Central memory CD4-positive, alpha-beta T cell (primary cell): ENCODE data around the gene ING5.
"Not testable (repeated sequence)": the region's sequence is repeated elsewhere in the genome, so short reads cannot be mapped to it uniquely, and the experiment has no call there.

Source experiments
- DNase-seq: peaks from one replicate; pipeline ENCODE4 v3.0.0; 2022
- total RNA-seq, 3 experiments: gene quantifications; one replicate each; lab custom pipeline; 2026; lab: John Stamatoyannopoulos, UW

ING5 gene
- total RNA-seq, result 87.0 to 127 (median 91.1) reads per million in 3 experiments

- DNase-seq, result peak; percentile 93
Measured at GRCh38 chr2:241701399-241702154, at the start of gene ING5. Gene ING5 (plus strand): TSS chr2:241702039. CDS start chr2:241702066, 27 bp downstream.

GRCh38 chr2:241652142-241652541 lies 49.7 kb upstream of the ING5 start:
- DNase-seq, result no peak

DNA sequence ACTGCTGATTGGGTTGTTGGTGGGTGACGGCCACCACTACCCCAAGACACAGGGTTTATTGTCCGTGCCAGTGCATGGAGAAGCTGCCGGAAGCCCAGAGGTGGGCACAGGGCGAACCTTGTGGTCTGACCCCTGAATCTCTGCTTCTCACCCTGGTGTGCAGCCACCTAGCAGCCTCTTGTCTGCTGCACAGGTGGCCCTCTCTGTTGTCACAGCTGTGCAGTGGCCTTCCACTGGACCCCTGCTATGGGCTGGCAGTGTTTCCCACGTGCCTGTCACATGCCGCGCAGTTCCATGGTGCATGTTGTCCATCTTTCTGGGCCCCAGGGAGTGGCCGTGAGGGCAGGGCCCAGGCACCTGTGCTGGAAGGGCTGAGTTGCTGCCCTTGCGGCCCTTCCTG lies 49.1 kb upstream of the ING5 start:
- DNase-seq, result no peak

DNA sequence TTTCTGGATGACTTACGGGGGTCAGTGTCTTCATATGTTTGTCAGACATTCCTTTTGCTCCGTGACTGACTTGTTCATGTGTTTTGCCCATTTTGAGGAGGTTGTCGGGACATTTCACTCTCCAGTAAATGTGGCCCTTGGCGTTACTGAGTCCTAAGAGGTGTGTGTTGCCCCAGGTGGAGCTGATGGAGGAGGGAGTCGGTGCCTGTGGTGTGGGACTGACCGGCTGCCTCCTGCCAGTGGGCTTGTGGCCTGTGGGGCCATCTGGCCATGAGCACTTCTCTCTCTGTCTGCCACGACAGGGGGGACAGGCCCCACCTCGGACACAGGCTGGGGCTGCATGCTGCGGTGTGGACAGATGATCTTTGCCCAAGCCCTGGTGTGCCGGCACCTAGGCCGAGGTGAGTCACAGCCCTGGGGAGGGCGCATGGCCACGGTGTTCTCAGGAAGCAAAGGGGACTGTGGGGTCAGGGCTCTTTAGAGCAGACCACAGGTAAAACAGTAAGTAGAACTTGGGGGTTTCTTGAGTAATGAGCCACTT lies 48.6 kb upstream of the ING5 start:
- DNase-seq, result no peak

GRCh38 chr2:241654551-241654950 lies 47.3 kb upstream of the ING5 start:
- no peak for DNase-seq

DNA sequence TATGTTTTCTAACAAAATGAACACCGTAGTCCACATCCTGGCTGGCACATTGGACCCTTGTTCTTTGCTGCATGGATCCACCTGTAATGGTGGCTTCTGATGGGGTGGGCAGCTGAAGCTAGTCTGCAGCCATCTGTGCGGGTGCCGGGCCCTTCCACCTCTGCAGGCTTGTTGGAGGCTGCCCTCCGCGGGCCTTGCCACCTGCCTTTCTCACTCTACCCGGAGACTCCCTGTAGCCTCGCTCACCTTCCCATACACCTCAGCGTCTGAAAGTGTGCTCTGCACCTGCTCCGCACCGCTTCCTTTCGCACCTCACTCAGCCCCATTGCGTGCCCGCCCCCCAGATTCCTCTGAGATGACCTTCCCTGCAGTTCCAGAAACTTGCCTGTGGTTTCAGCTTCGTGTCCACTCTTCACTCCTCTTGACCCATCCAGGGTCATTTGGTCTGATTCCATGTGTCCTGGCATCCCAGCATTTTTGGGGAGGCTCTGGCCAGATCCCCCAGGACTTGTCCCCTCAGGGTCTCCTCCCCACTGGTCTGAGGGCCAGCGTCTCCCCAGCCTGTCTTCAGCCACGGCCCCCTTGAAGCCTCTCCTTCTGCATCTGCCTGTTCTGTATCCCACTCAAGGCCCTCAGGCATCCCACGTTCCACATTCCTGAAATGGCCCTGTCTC lies 46.2 kb upstream of the ING5 start:
- DNase-seq, result no peak

DNA sequence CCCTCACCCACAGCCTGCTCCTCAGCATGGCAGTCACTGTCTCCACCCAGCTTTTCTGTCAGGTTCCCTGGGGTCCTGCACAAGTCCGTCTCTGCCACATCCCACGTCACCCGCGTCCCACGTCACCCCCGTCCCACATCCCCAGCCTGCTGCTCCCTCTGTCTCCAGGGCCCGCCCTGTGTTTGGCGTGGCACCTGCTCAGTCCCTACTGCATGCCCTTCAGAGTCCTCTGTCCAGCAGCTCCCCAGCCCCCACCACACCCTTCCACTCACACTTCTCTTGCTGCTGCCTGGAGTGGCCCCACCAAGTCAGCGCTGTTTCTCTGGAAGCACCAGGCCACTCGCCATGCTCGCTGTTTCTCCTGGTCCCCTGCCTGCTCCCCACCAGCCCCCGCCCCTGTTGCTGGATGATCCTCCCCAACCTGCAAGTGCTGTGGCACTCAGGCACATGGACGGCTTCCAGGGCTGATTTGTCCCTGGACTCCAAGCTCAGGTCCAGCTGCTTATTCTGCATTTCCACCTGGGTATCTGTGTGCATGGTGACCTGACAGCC lies 45.6 kb upstream of the ING5 start:
- DNase-seq, result no peak

GRCh38 chr2:241657786-241658254 lies 44.0 kb upstream of the ING5 start:
- no peak for DNase-seq

GRCh38 chr2:241658296-241658695 lies 43.5 kb upstream of the ING5 start:
- no peak for DNase-seq

DNA sequence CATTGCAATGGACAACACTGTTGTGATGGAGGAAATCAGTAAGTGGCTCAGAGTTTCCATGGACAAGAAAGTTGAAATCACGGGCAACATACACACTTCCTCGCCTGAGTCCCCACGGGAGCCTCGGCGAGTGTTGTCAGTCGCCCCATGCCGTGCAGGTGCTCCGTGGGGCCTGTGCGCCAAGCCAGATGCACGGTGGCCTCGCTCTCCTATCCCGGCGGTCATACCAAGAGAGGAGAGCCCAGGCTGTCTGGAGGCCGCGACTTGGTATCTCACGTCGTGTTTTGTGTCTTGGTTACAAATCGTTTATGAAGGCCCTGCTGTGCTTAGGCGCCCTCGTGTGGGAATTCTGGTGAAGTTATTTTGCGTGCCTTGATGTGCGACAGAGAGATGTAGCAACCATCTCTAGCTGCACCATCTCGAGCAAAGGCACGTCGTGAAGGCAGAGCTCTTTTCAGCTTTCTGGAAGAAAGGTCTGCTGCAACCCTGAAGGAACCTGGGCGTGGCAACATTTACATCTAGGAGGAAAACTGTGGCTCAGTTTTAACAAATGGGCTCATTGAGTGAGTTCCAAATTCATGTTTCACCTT lies 42.6 kb upstream of the ING5 start:
- DNase-seq, result no peak

GRCh38 chr2:241660593-241661213 lies 41.1 kb upstream of the ING5 start:
- no peak for DNase-seq

DNA sequence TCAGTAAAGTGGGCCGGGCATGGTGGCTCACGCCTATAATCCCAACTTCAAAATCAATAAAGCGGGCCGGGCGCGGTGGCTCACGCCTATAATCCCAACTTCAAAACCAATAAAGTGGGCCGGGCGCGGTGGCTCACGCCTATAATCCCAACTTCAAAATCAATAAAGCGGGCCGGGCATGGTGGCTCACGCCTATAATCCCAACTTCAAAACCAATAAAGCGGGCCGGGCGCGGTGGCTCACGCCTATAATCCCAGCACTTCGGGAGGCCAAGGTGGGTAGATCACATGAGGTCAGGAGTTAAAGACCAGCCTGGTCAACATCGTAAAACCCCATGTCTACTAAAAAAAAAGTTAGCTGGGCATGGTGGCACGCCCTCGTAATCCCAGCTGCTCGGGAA lies 39.1 kb upstream of the ING5 start:
- not testable (repeated sequence) for DNase-seq

GRCh38 chr2:241665731-241666440 lies 36.0 kb upstream of the ING5 start:
- no peak for DNase-seq

DNA sequence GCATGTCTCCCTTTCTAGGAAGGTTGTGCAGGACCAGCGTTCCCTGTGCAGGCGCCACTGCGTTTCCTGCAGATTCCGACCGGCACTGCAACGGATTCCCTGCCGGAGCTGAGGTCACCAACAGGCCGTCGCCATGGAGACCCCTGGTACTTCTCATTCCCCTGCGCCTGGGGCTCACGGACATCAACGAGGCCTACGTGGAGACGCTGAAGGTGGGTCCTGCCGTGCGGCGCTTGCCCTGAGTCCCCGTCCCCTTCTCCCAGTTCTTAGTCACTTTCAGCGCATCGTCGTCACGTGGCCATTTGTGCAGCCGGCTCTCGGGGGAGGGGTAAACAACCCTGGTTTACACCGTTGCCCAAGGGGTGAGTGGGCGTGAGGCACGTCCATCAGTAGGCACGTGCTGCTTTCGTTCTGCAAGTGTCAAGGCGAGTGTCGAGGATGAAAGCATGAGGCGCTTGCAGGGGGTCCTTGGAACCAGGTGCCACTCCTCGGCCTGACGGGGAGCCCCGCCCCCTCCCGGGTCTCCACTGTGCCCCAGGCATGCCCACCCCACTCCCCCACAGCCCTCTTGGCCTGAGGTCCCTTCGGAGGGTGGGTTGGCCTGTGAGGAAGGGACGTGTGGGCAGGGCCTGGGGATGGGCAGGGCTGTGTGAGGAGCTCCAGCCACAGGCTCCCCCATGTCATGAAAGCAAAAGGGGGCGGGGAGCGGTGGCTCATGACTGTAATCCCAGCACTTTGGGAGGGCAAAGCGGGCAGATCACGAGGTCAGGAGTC lies 35.0 kb upstream of the ING5 start:
- DNase-seq, result no peak

DNA sequence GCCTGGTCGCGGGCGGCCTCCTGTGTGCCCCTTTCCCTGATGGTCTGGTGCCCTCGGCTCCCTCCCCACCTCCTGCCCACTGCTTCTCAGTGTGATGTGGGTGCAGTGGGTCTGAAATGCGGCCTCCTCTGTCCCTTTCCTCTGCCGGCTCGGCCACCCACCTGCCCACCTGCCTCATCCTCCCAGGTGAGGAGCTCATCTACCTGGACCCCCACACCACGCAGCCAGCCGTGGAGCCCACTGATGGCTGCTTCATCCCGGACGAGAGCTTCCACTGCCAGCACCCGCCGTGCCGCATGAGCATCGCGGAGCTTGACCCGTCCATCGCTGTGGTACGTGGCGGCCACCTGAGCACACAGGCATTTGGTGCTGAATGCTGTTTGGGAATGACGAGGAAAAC lies 33.5 kb upstream of the ING5 start:
- DNase-seq, result no peak

GRCh38 chr2:241668839-241669238 lies 33.0 kb upstream of the ING5 start:
- DNase-seq, result no peak

DNA sequence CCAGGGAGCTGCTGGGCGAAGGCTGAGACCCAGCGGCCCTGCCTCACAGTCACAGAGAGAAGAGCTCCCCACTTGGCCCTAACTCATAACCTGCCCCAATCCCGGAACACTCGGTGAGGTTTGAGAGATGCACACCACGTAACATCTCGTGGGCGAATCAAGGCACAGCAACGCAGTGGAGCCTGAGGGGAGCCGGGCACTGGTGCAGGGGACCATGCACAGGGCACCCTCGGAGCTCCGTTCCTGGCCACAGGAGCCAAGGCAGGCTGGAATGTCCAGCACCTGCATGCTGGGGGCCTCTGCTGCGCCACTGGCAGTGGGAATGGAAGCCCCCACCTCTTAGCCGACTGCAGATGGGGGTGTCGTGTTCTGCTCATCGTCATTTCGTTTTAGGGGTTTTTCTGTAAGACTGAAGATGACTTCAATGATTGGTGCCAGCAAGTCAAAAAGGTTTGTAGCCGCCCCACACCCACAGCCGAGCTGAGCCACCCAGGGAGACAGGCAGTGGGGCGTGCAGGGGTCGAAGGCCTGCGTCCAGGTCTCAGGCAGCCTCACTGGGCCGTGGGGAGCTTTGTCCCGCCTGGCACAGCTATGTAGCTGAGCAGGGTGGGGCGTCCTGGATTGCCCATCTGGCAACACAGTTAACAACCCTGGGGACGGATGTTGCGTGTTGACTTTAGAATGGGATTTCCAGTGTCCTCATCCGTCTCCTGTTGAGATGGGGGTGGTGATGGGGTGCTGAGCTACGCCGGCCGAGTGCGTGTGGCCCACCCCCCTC lies 31.3 kb upstream of the ING5 start:
- DNase-seq, result no peak

DNA sequence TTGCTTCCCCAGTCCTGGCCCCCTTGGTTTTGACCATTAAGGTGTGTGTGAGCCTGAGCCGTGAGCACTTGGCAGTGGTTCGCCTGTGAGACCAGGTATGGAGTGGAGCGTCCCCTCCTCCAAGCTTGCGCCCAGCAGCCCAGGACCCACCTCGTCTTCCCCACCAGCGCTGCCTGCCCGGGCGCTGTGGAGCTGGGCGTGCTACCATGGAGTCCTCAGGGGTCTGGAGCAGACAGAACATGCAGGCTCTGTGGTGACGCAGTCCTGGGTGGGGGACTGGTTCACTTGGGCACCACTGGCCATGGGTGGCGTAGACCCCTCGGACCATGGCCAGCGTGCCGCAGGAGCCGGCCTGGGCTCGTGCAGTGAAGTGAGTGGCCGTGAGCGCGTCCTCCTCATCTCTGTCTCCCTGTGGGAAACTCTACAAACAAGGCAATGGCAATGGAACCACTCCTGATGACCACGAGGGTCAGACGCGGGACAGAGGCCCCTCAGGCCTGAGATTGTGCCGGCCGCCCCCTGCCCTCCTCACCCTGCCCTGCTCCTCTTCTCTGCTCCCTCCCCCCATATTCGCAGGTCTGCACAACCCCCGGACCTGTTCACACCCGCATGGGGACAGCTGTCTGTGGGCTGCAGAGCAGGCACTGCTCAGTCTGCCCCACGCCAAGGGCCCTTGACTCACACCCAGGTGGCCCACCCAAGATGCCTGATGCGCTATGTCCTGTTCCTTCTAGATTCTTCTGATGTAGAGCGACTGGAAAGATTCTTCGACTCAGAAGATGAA lies 30.2 kb upstream of the ING5 start:
- DNase-seq, result no peak
